Stomach (tissue), 4 donors: ENCODE results near the gene SELENOV.

Source experiments
- CTCF ChIP-seq, 7 experiments: fragments of 450-650 bp in 4 of 7; fragments of 200-600 bp in 3 of 7; sonication (generic) in 3 of 7; IDR thresholded peaks; one replicate each; pipeline ENCODE4 v1.5.1; 2016 to 2019; ENCODE audit warnings: antibody characterized with exemption in 7 of 7, control low read depth in 2 of 7, mild to moderate bottlenecking in 1 of 7
- POLR2A ChIP-seq, 4 donors: fragments of 450-650 bp; IDR thresholded peaks; one replicate each; pipeline ENCODE4 v1.6.1; 2016; ENCODE audit warnings: antibody characterized with exemption in 4 of 4, control low read depth in 2 of 4, mild to moderate bottlenecking in 1 of 4, moderate library complexity in 1 of 4
- POLR2AphosphoS5 ChIP-seq, 3 donors: sonication (generic); formaldehyde crosslinking; IDR thresholded peaks; one replicate each; pipeline ENCODE4 v1.6.1; 2016; ENCODE audit warnings: antibody characterized with exemption in 3 of 3

- TF ChIP-seq CTCF (IDR thresholded peaks at IDR 0.05) (no peak), POLR2A (IDR thresholded peaks at IDR 0.05) (no peak), POLR2AphosphoS5 (IDR thresholded peaks at IDR 0.05) (no peak)
Measured at GRCh38 chr19:39524495-39524894, 9.6 kb downstream of the SELENOV start.
